AML-193 (cell line): ENCODE data around the gene ACTN1.

Experiments
- DNase-seq, 2 experiments: peaks; one replicate each; lab custom pipeline; 2025; lab: John Stamatoyannopoulos, UW

Gene ACTN1

DNA sequence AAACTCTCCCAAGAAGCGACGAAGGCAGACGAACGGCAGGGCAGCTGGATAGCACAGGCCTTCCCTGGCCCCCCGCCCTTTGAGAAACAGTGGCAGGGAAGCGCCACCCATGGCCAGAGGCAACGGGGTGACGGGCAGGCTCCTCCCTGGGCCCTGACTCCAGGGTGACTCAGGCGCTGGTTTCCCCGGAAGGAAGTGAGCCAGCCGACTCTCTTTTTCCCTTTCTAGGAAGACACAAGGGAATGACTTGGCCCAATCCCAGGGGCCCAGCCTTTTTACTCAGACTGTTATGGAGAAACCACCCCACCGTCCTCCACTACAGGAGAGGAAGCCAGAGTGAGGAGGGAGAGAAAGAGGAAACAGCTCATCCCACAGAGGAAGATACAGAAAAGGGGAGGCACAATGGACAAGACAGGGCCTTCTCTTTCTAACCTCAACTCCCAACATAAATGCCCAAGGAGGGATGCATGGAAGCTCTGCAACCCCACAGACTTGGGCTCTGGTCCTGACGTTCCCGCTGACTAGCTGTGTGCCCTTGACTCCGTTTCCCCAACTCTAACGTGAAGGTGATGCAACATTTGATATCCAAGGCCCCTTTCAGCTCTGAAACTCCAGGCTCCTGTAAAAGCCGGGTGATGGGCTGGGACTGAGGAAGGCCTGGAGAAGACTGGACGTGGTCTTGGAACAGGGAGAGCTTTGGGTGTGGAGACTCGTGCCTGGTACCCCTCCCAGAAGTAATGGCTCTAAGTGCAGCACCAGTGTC lies 27.9 kb downstream of the ACTN1 start:
- DNase-seq = peak; percentile 11 to 63

DNA sequence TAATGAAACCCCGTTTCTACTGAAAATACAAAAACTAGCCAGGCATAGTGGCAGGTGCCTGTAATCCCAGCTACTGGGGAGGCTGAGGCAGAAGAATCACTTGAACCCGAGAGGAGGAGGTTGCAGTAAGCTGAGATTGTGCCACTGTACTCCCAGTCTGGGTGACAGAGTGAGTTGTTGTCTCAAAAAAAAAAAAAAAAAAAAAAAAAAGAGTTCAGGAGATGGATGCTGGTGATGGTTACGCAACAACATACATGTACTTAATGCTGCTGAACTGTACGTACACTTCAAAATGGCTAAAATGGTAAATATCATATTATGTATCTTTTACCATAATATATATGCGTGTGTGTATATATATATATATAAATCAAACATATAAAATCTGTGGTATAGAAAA lies 29.0 kb downstream of the ACTN1 start:
- DNase-seq = peak; percentile 57

DNA sequence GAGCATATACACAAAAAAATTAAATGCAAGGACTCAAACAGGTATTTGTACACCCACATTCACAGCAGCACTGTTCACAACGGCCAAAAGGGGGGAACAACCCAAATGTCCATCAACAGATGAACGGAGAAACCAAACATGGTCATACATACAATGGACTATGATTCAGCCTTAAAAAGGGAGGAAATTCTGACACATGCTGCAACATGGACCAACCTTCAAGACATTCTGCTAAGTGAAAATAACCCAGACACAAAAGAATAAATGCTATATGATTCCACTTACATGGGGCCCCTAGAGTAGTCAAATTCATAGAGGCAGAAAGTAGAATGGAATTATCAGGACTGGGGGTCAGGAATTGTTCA lies 29.5 kb downstream of the ACTN1 start:
- DNase-seq = no peak

DNA sequence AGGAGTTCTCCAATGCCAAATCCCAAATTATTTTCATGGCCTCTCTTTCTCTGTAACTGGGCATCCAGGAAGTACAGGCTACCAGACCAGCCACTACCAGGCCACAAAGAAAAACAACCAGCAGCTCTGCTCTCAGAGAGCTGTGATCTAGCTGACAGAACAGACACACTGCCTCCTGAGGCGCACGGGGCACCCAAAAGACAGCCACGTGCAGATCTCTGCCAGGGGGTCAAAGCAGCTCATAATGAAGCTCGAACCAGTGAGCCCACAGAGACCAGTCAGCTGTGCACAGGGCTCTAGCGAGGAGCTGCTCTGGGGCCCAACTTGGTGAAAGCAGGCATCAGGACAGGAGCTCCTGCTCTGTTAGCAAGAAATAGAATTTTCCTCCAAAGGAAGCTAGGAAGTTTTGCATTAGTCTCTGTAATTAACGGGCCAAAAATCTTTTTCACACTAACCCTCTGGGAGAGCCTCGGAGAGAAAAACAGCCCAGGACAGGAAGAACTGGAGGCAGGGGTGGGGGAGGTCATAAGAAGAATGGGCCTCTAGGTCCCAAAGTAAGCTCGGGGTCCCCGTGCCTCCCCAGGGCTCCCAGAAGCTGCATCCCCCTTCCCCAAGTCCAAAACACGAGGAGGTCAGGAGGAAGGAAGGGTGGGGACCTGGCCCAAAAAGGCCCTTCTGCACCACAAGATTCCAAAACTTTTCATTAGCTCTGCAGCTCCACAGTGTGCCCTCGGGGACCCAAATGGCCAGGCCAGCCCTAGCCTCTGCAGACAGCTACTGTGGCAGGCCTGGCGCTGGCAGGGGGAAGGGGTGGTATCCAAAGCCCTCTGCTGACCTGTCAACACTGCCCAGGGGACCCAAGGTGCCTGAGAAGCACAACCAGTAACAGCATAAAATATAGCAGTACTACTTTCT lies 30.2 kb downstream of the ACTN1 start:
- no peak for DNase-seq

DNA sequence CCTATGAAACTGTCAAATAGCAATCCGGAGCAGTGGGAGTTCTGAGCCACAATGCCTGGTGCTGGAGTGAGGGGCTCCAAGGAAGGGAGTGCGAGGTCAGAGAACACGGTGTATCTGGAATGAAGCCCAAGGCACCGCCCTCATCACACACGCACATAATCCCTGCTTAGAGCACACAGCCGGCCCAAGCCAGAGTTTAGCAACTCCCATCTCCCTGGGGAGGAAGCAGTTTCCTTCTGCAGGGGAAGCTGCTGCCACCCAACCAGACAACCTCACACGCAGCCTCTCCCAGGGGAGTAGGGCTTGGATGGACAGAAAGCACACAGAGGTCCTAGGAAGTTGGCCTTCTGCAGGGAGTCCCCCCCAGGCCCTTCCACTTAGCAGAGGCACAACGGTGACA lies 31.3 kb downstream of the ACTN1 start:
- no peak for DNase-seq

DNA sequence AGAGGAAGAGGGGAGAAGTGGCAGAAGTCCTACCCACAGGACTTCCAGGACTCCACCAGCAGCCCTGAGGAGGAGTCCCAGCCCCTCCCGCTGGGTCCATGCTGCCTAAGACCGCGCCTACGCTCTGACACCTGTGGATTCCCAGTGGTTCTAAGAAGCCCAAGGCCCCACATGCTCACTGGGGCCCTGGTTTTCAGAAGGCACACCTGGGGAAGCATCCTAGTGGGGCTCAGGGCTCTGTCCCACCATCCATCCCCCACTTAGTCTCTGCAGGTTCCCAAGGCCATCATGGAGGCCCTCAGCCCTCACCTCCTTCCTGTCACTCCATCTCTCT lies 32.6 kb downstream of the ACTN1 start:
- no peak for DNase-seq

DNA sequence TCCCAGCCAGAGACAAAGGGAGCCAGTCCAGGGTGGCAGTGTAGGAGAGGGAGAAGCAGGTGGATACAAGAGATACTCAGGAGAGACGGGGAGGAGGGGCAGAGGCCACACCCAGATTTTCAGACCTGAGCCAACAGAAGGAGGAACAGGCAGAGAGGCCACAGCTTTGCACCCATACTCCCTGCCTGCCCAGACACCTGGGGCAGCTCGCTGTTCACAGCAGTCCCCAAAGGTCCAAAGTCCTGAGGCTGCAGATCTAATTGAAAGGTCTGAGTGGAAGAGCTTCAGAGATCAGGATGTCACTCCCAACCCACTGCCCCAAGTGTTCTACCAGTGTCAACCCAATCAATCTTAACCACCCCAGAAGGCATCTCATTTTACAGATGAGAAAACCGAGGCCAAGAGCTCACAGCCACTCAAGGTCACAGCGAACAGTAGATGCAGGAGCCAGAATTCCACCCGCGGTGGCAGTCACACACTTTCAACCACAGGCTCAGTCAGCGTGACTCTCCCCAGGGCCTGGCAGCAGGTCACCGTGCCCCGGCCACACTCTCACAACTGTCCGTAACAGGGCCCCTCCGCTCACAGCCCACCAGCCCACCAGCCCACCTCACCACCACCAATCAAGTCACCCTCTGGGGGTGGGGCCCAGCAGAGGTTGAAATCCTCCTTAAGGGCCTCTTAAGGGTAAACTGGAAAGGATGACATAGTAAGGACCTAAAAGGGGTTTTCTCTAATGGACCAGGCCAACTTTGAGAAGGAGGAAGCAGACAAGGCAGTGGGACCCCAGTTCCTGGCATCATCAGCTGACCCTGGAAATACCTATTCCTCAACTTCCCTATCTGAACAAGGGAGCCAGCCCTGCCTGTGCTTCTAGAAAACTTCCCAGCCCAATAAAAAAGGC lies 33.3 kb downstream of the ACTN1 start:
- no peak for DNase-seq

DNA sequence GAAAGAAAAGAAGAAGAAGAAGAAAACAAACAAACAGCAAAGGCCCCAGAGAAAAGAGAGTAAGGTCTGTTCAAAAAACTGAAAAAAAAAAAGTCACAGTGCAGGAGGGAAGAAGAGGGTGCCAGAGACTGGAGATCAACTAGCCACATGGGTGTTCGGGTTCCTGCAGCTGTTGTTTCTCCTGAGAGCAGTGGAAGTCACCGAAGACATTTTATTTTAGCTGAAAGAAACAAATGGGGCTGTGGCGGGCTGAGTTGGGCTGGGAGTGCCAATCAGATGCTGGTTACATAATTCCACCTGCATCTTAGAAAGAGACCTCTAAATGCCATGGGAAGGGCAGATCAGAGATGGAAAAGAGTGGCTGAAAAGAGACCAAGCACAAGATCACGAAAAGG lies 33.9 kb downstream of the ACTN1 start:
- DNase-seq = no peak

DNA sequence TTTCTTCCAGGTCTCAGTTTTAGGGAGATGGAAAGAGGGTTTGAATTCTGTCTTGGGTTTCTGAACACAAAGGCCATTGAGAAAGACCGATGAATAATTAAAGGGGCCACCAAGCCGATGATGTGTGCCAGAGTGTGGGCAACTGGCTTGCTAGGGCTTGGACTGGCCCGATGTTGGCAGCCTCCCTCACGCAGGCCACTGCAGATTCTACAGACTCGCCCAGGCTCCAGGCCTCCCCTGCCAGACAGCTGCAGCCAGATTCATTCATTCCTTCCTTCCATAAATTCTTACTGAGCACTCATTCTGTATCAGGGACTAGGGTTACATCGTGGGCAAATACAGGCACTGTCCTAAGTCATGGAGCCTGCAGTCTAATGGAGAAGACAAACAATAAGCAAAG lies 34.9 kb downstream of the ACTN1 start:
- no peak for DNase-seq

DNA sequence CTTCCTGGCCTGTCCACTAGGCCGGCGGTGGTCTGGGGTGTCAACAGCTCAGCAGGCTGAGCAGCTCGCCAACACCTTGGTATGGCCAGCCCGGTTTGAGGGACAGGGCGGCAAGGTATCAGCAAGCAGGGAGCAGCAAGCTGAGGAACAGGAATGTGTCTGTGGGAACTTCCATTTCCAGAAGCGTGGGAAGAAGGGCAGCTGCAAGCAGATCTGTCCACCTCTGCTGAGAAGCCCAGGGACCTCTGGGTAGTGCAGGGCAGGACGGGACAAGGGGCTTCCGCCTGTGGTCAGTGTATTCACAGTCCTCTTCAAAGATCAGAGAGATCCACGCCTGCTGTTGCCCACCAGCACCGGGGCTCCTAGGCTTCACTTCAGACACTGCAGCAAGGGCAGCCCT lies 36.0 kb downstream of the ACTN1 start:
- DNase-seq = no peak

DNA sequence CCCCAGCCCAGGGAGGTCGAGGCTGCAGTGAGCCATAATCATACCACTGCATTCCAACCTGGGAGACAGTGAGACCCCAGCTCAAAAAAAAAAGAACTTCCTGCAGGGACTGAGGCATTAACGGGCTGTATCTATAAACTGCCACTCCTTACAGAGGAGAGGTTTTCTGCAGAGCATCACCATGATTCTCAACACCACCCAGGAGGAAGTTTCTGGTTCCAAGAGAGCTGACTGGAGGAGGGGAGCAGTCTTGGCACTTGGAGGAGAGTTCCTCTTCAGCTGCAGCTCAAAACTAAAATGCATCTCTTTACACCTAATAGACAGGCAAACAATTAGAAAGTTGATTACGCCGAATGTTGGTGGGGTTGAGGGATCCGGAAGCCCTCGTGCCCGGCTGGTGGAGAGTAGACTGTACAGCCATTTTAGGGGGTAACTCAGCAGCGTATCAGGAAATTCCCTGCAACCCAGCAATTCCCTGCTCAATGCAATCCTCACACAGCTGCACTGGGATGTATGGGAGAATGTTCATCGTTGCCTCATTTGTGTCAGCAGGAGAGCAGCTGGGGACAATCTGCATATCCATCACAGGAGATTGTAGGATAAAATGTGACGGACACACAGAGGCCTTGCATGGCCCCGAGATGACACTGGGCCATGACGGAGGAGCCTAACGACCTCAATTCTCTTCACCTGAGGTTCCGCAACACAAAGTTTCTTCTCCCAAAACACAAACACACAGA lies 36.6 kb downstream of the ACTN1 start:
- DNase-seq = no peak

DNA sequence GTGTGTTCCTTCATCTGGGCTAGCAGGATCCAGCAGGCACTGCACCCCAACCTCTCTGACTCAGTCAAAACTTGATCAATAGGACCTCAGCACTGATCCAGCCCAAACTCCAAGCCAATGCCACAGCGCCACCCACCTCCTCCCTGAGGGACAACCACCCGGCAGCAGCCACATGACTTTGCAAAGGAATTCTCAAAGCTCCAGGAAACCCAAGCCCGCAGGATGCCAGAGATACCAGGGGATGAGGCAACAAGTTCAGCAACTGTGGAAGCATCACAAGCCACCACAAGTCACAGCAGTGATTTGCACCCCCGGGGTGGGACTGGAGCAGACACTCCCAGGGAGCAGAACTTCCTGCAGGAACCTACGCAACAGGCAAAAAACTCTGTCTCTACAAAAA lies 37.3 kb downstream of the ACTN1 start:
- DNase-seq = no peak

DNA sequence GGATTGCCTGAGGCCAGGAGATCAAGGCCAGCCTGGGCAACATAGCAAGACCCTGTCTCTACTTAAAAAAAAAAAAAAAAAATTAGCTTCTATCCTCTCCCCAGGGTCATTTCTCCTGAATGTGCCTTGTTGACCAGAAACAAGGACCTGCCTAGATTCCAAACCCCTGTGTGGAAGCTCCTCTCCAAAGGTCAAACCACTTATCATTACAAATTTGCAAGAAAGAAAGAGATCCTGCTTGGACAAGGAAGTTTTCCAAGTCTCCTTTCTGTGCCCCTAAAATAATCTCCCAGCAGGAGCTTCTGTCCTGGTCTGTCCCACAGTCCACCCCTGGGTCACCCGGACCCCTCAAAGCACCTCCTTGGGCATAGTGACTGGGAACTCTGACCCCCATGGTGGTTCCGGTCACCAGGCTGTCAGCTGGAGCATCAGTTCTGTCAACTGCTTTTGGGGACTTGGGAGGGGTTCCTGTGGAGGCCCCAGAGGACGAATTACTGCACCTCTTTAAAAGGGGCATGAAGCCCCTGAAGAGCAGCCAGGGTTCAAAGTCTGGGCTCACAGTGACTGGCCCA lies 38.4 kb downstream of the ACTN1 start:
- no peak for DNase-seq

DNA sequence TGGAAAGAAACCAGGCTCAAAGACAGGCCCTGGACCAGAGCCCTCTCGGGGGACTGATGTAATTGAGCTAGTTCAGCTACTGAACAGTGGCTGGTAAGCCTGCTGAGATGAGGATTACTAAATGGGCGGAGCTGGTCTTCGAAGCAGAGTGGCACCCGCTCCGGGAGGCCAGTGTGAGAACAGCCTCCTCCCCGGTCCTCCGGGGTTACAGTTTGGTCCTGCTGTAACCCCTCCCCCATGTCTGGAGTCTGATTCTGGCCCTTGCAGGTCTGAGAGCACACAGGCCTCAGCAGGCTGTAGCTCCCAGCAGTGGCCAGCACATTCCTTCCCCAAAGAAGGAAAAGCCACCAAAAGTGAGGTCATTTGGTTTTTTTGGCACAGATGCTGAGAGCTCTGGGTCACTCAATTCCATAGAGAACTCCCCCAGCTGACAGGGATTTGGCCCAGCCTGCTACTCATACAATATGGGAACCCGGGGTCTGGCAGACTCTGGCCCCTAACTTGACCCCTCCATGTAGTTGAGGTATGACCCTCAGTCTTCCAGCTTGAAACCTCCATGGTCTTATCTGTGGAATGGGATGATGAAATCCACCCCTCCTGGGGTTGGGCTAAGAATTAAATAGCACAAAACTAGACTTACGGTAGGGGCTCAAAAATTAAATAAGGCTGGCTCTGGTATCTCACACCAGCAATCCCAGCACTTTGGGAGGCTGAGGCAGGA lies 39.0 kb downstream of the ACTN1 start:
- no peak for DNase-seq

DNA sequence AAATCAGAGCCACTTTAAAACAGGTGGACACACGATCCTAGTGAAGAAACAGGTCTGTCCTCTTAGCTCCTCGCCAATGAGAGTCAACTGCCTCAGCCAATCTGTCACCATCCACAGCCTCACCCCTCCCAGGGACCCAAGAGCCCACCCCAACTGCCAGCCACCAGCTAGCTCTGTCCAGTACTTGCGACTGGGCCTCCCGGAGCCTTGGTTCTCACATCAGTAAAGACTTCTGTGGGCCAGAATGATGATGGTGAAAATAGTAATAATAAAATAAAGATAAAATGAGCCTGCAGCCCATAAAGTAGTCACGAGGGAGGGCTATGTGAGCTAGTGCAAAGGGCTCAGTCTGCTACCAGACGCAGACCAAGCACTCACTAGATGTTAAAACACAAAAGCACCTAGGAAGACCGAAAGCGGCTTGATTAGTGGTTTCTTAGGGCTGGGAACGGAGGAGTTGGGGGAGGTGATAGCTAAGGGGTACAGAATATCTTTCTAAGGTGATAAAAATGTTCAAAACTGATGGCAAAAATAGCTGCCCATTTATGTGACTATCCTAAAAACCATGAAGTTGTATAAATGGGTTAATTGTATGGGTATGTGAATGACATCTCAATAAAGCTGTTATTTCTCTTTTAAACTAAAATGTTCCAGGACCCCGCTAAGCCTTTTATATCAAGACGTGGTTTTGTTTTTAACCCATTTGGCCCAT lies 39.8 kb downstream of the ACTN1 start:
- no peak for DNase-seq

DNA sequence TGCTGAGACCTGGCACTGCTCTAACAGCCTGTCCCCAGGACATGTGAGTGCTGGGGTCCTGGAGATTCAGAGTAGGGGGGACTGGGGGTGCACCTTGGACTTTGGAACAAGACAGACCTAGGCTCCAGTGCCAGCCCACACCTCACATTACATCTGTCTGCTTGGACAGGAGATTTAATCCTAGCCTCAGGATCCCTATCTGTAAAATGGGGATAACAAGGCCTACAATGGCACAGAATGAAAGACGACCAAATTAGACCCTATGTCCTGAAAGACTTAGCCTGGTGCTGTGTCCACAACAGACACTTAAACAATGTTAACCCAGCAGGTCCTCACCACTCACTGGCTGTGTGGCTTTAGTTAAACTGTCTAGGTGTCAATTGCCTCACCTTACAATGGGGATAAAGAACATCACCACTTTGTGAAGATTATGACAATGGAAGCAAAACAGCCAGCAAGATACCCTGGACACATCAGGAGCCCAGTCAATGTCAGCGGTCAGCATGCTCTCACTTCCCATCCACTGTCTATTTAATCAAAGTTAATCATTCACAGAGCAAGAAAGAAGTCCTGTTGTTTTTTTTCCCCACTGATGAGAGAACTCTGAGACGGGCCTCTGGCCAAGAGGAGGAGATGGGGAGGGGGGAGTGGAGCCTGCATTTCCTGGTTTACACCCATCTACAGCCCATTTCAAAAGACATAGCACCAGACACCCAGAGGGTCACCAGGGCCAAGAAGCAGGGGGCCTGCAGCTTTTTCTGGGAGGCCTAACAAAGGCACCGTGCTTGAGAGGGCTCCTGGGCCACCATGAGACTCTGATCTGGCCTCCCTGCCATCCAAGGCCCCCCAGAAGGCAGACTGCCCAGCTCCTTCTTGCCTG lies 40.6 kb downstream of the ACTN1 start:
- DNase-seq = no peak

DNA sequence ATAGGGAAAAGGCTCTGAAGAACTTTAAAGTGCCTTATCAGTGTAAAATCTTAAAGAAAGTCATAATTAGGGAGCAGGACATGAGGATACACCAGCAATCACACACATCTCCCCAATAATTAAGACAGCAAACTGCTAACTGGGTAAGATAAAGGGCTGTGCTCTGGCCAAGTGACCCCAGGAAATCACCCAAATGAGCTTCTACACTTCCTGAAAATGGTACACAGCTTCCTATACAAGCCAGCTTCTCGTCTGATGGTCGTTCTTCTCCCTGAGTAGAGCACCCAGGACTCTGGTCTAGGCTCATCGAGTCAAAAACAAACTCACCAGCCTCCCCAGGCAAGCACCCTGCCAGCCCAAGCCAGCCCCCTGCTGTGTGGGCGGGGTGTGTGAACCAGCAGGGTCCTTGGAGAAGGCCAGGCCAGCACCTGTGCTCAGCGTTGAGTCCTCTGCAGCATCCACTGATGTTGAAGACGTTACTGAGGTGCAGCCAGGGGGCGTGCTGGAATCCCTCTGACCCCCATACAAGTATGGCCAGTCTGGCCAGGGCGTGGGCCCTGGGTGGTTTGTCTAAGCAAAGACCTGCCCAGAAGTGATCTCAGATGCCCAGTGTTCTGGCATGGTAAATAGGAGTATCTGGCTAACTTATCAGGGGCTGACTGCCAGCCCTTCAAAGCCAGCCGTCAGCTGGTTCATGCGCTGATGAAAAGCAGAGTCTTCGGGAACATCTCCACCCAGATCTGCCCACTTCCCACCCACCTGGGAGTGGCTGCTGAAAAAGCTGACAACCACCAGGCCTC lies 41.4 kb downstream of the ACTN1 start:
- no peak for DNase-seq

DNA sequence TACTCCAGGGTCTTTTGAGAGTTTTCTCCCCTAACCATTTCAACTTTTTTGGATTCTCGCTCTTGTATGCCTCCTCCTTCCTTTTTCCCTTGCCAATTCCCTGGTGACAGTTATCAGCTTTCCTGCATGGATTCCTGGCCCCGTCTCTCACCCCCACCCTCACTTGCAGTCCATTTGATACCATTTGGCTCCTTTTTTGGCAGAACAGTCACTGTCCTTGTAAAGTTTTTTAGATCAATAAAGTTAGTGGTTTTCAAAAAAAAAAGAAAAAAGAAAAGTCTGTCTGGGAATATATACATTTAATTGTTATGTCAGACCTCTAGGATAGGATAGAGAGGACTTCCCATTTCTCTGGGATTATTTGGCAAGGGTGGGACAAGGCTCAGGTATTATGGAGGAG lies 42.1 kb downstream of the ACTN1 start:
- no peak for DNase-seq
